Measurements from ENCODE around the gene WDR33. TPM values are rescaled to one million over a fixed set of nuclear protein-coding genes. Genes with fewer than 3 reads are reported as not detected.

The WDR33 gene
- total and polyA plus RNA-seq, 10 of the 15 experiments (the other 5 are each of a cell fraction or from before 2014, with no cell fraction given), result 29.2 to 73.8 (median 45.6) TPM

- intact Hi-C loops (cut with micrococcal nuclease; ENCODE audit: unreplicated experiment), result loop anchor here (5.0 kb wide), 1 partner anchor 37 kb away; the partner anchor contains the start of gene SFT2D3
- POLR2A ChIA-PET, result interaction anchor here (0.5 to 1.4 kb wide), 2 partner anchors 10 to 70 kb away, joined by 5 to 7 read pairs; no protein-coding TSS in a partner anchor
- CTCF ChIA-PET, result interaction anchor here (1.0 to 1.7 kb wide), 2 partner anchors 12 to 66 kb away, joined by 3 read pairs; no protein-coding TSS in a partner anchor
- WGBS (ENCODE audit: insufficient coverage, insufficient replicate concordance, low lambda C conversion rate, missing lambda C conversion rate), result 27% methylated on average over 1 of the region's 1 CpG
- H3K4me2 ChIP-seq (ENCODE audit: control insufficient read depth, insufficient read depth), result no peak overlapping the region
- in situ Hi-C loops (cut with MboI), result no loop called here
- H3K36me3 ChIP-seq (ENCODE audit: control insufficient read depth in 2 of 2, insufficient read depth in 2 of 2, low read length in 1 of 2), result peaks cover 0 to 5% of the 10 kb centered on the region in 2 experiments; a peak in 3 of 4 replicates
- no peak overlapping the region for H3K9ac ChIP-seq (ENCODE audit: control insufficient read depth, insufficient read depth, low read length)
- H3K79me2 ChIP-seq (ENCODE audit: control insufficient read depth, insufficient read depth, low read length), result no peaks in the 10 kb centered on the region
- no peaks in the 10 kb centered on the region for H3K9me3 ChIP-seq (replicated peaks; ENCODE audit: control insufficient read depth, insufficient read depth, low read length)
- DNase-seq (ENCODE audit: low read depth, low spot score) (no peak), ATAC-seq (no peak), FAIRE-seq (peak; percentile 13)
- no peak overlapping the region for H2AFZ ChIP-seq (ENCODE audit: control insufficient read depth, low read depth, low read length)
- TF ChIP-seq KLF5 (IDR thresholded peaks at IDR 0.05; ENCODE audit: partially characterized antibody) (no peak), JUNB (IDR thresholded peaks at IDR 0.05) (peak; percentile 58; the same call in 1 of the 2 replicates), BCLAF1 (IDR thresholded peaks at IDR 0.05) (no peak)
- H3K4me1 ChIP-seq (ENCODE audit: control insufficient read depth, insufficient read depth, low read length), result peaks cover 3% of the 10 kb centered on the region; the same call in 1 of the 2 replicates
- H3K27me3 ChIP-seq (replicated peaks in 1 of 2; ENCODE audit: control insufficient read depth in 2 of 2, insufficient read depth in 2 of 2, low read length in 1 of 2), result no peaks in the 10 kb centered on the region
- H4K20me1 ChIP-seq (ENCODE audit: control insufficient read depth, insufficient read depth), result no peaks in the 10 kb centered on the region
- no peak overlapping the region for H3K4me3 ChIP-seq
- H3K27ac ChIP-seq (ENCODE audit: control insufficient read depth, insufficient read depth), result no peak overlapping the region
- RAD21 ChIA-PET (ENCODE audit: unreplicated experiment), result no interaction called here
- SMC1A ChIA-PET (ENCODE audit: uncharacterized antibody, unreplicated experiment), result interaction anchor here (0.7 to 1.4 kb wide), 6 partner anchors 8 to 38 kb away, joined by 3 read pairs; no protein-coding TSS in a partner anchor
- no TSS peak for BruUV-seq (replicated peaks)
These were observed 71.2 kb downstream of the WDR33 start for GRCh38 chr2:127739800-127740199.

DNA sequence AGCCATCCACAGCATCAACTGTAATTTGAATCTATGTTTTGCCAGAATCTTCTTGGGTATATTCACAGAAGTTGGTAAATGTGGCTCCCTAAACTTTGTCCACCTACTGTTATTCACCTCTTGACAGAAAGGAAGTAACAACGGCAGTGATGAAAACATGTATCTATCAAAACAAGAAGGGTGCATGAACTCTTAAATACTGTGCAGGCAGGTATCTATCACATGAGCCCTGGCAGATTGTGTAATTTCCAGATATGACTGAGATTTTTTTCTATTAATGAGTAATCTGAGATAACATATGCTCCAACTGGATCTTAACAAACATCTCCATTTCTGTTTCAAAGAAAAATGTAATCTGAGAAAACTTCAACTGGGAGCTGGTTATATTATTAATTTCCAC is 73.1 kb downstream of the WDR33 start:
- Histone ChIP-seq H3K4me3 (no peak overlapping the region), H3K27me3 (replicated peaks in 1 of 2; ENCODE audit: control insufficient read depth in 2 of 2, insufficient read depth in 2 of 2, low read length in 1 of 2) (no peaks in the 10 kb centered on the region), H3K9ac (ENCODE audit: control insufficient read depth, insufficient read depth, low read length) (no peak overlapping the region), H3K4me1 (ENCODE audit: control insufficient read depth, insufficient read depth, low read length) (0 out of 2 replicates have a peak, but pooled peaks cover 3% of the 10 kb centered on the region), H3K9me3 (replicated peaks; ENCODE audit: control insufficient read depth, insufficient read depth, low read length) (no peaks in the 10 kb centered on the region), H3K79me2 (ENCODE audit: control insufficient read depth, insufficient read depth, low read length) (no peaks in the 10 kb centered on the region), H3K36me3 (ENCODE audit: control insufficient read depth in 2 of 2, insufficient read depth in 2 of 2, low read length in 1 of 2) (peaks cover 0 to 3% of the 10 kb centered on the region in 2 experiments; a peak in 2 of 4 replicates), H3K27ac (ENCODE audit: control insufficient read depth, insufficient read depth) (no peak overlapping the region), H3K4me2 (ENCODE audit: control insufficient read depth, insufficient read depth) (no peak overlapping the region), H4K20me1 (ENCODE audit: control insufficient read depth, insufficient read depth) (no peaks in the 10 kb centered on the region), H2AFZ (ENCODE audit: control insufficient read depth, low read depth, low read length) (no peak overlapping the region)
- ChIA-PET CTCF (no interaction called here), SMC1A (ENCODE audit: uncharacterized antibody, unreplicated experiment) (interaction anchor here (1.0 kb wide), 2 partner anchors 12 to 22 kb away, joined by 4 to 9 read pairs; no protein-coding TSS in a partner anchor), POLR2A (no interaction called here), RAD21 (ENCODE audit: unreplicated experiment) (no interaction called here)
- FAIRE-seq, result no peak
- no peak for DNase-seq (ENCODE audit: low read depth, low spot score)
- in situ Hi-C loops (cut with MboI), result no loop called here
- BruUV-seq (replicated peaks), result no TSS peak
- WGBS (ENCODE audit: insufficient coverage, insufficient replicate concordance, low lambda C conversion rate, missing lambda C conversion rate), result 9% methylated on average over 1 of the region's 1 CpG
- intact Hi-C loops (cut with micrococcal nuclease; ENCODE audit: unreplicated experiment), result no loop called here
- peak; percentile 49 for ATAC-seq
- TF ChIP-seq EP300 (IDR thresholded peaks at IDR 0.05; ENCODE audit: borderline replicate concordance in 1 of 2, control insufficient read depth in 1 of 2, low read depth in 2 of 2, low read length in 2 of 2) (peak in 1 of 2 experiments; percentile 73; a peak in 1 of 4 replicates), ATF7 (IDR thresholded peaks at IDR 0.05; ENCODE audit: low read depth) (peak; percentile 45; the same call in 1 of the 2 replicates), CREB1 (IDR thresholded peaks at IDR 0.05; ENCODE audit: low read depth) (no peak), FOXK2 (IDR thresholded peaks at IDR 0.05) (no peak), E4F1 (IDR thresholded peaks at IDR 0.05; ENCODE audit: borderline replicate concordance, partially characterized antibody) (no peak), RAD51 (IDR thresholded peaks at IDR 0.05) (no peak), TCF3 (IDR thresholded peaks at IDR 0.05; ENCODE audit: borderline replicate concordance, insufficient read depth, low read depth, low read length) (no peak), BCL11A (IDR thresholded peaks at IDR 0.05; ENCODE audit: low read depth, low read length) (peak; percentile 13; the same call in 1 of the 2 replicates)
